OCI-LY7 (cell line): Measurements from ENCODE around the gene TMEM214. TPM values are rescaled to one million over a fixed set of nuclear protein-coding genes. Genes with fewer than 3 reads are reported as not detected.

Source experiments
- BruUV-seq: library from RNA; stranded (reverse); fragments of 400-500 nt; replicated peaks from 2 replicates; lab custom pipeline; 2021; lab: Mats Ljungman, UMichigan
- CTCF ChIA-PET: fragments of 300-600 bp; sonication (Branson Sonifier 250); formaldehyde crosslinking; loops from one replicate; lab custom pipeline; 2022; ENCODE audit warnings: antibody characterized with exemption; ENCODE audit not compliant: unreplicated experiment; lab: Charles Lee
- POLR2A ChIA-PET: fragments of 300-600 bp; sonication (Branson Sonifier 250); formaldehyde crosslinking; loops from one replicate; lab custom pipeline; 2022; ENCODE audit warnings: antibody characterized with exemption; lab: Charles Lee
- DNase-seq: peaks from one replicate; pipeline ENCODE4 v3.0.0-alpha.2; 2015; ENCODE audit warnings: low spot score
- H2AFZ ChIP-seq: fragments of 200-600 bp; sonication (generic), shearing (Covaris generic); 2 replicates; pipeline ENCODE4 v1.6.1; 2014; ENCODE audit warnings: mild to moderate bottlenecking, antibody characterized with exemption, low read length, moderate library complexity
- H3K27ac ChIP-seq: fragments of 200-600 bp; sonication (generic); 2 replicates; pipeline ENCODE4 v1.5.1; 2014; ENCODE audit warnings: mixed run types, low read depth, mild to moderate bottlenecking, moderate library complexity, low read length, inconsistent platforms; ENCODE audit not compliant: poor library complexity, severe bottlenecking
- H3K36me3 ChIP-seq: fragments of 200-600 bp; sonication (generic); 2 replicates; pipeline ENCODE4 v1.6.1; 2014; ENCODE audit warnings: mild to moderate bottlenecking, antibody characterized with exemption, low read length, moderate library complexity, mixed read lengths; ENCODE audit not compliant: insufficient read depth
- H3K4me1 ChIP-seq: fragments of 200-600 bp; sonication (generic); 2 replicates; pipeline ENCODE4 v1.5.1; 2014; ENCODE audit warnings: mild to moderate bottlenecking, low read length; ENCODE audit not compliant: insufficient read depth, poor library complexity, severe bottlenecking
- H3K4me2 ChIP-seq: fragments of 200-600 bp; sonication (generic); 2 replicates; pipeline ENCODE4 v1.6.1; 2014; ENCODE audit warnings: mild to moderate bottlenecking, low read length
- H3K4me3 ChIP-seq: fragments of 200-600 bp; sonication (generic); 2 replicates; pipeline ENCODE4 v1.5.1; 2014; ENCODE audit warnings: mild to moderate bottlenecking, low read depth, low read length; ENCODE audit not compliant: poor library complexity, severe bottlenecking
- H3K79me2 ChIP-seq: fragments of 200-600 bp; sonication (generic); 2 replicates; pipeline ENCODE4 v1.6.1; 2016; ENCODE audit warnings: low read depth, mild to moderate bottlenecking, low read length, moderate library complexity, mixed read lengths; ENCODE audit not compliant: insufficient read depth
- H3K9me2 ChIP-seq: fragments of 200-600 bp; sonication (generic); 2 replicates; pipeline ENCODE4 v1.6.1; 2016; ENCODE audit warnings: mild to moderate bottlenecking, low read length, mixed read lengths; ENCODE audit not compliant: insufficient read depth
- H3K9me3 ChIP-seq: fragments of 200-600 bp; sonication (generic); 2 replicates; pipeline ENCODE4 v1.6.1; 2014; ENCODE audit warnings: mild to moderate bottlenecking, mixed run types, low read length, mixed read lengths
- H4K20me1 ChIP-seq: fragments of 200-600 bp; sonication (generic); 2 replicates; pipeline ENCODE4 v1.6.1; 2014; ENCODE audit warnings: mild to moderate bottlenecking, antibody characterized with exemption, low read length, moderate library complexity, mixed read lengths; ENCODE audit not compliant: insufficient read depth
- EZH2phosphoT487 ChIP-seq: fragments of 200-600 bp; sonication (generic); IDR thresholded peaks from 2 replicates; pipeline ENCODE4 v1.6.1; 2018; ENCODE audit warnings: low read depth, borderline replicate concordance, mild to moderate bottlenecking, mixed run types, antibody characterized with exemption, low read length, moderate library complexity, mixed read lengths
- intact Hi-C: fragments of 100-400 bp; cut with micrococcal nuclease; formaldehyde crosslinking; loops from one replicate; pipeline ENCODE4 v1.10.0; 2022; ENCODE audit not compliant: unreplicated experiment
- total RNA-seq, 2 experiments: library from RNA; depleted of rRNA in 1 of 2; stranded (reverse); fragments of >200 nt in 1 of 2; shearing (Covaris generic) in 1 of 2; gene quantifications; 2 replicates each; pipeline ENCODE4 v1.2.3, GENCODE V29; 2014 to 2022
- TF ChIP-seq, protein P1 (sequence below): fragments of 200-600 bp; sonication (generic); conservative IDR thresholded peaks from 2 replicates; pipeline ENCODE4 v1.5.1; 2014; ENCODE audit warnings: mild to moderate bottlenecking, antibody characterized with exemption, low read length, moderate library complexity, mixed read lengths

Gene TMEM214
- total RNA-seq, 2 experiments from 2014 or later: 32.0 to 78.6 TPM

GRCh38 chr2:27000228-27000627, 32.5 kb upstream of the TMEM214 start:
- H3K4me3 ChIP-seq: no peak overlapping the region
- TF ChIP-seq EZH2phosphoT487: no peak
- TF ChIP-seq, protein P1, sequence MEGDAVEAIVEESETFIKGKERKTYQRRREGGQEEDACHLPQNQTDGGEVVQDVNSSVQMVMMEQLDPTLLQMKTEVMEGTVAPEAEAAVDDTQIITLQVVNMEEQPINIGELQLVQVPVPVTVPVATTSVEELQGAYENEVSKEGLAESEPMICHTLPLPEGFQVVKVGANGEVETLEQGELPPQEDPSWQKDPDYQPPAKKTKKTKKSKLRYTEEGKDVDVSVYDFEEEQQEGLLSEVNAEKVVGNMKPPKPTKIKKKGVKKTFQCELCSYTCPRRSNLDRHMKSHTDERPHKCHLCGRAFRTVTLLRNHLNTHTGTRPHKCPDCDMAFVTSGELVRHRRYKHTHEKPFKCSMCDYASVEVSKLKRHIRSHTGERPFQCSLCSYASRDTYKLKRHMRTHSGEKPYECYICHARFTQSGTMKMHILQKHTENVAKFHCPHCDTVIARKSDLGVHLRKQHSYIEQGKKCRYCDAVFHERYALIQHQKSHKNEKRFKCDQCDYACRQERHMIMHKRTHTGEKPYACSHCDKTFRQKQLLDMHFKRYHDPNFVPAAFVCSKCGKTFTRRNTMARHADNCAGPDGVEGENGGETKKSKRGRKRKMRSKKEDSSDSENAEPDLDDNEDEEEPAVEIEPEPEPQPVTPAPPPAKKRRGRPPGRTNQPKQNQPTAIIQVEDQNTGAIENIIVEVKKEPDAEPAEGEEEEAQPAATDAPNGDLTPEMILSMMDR: no peak
- H4K20me1 ChIP-seq: no peaks in the 10 kb centered on the region
- H3K36me3 ChIP-seq: no peaks in the 10 kb centered on the region
- ChIA-PET POLR2A (interaction anchor here (0.9 kb wide), 1 partner anchor 16 kb away, joined by 3 read pairs; no protein-coding TSS in a partner anchor), CTCF (no interaction called here)
- H3K9me3 ChIP-seq: no peaks in the 10 kb centered on the region
- no peak overlapping the region for H3K27ac ChIP-seq
- H3K79me2 ChIP-seq: no peaks in the 10 kb centered on the region
- DNase-seq: no peak
- BruUV-seq: no TSS peak
- H3K4me2 ChIP-seq: no peak overlapping the region
- no peak overlapping the region for H2AFZ ChIP-seq
- H3K9me2 ChIP-seq: no peaks in the 10 kb centered on the region
- no peaks in the 10 kb centered on the region for H3K4me1 ChIP-seq
- intact Hi-C loops: no loop called here

DNA sequence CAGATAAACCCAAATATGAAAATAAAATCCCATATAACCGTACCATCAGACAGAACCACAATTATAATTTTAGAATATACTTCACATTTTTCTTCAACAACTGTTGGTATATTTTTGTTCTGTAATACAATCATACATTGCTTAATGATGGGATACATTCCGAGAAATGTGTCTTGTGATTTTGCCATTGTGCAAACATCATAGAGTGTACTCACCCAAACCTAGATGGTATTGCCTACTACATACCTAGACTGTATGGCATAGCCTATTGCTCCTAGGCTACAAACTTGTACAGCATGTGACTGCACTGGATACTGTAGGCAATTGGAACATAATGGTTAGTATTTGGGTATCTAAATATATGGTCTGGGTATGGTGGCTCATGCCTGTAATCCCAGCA, 31.8 kb upstream of the TMEM214 start:
- no peaks in the 10 kb centered on the region for H3K4me1 ChIP-seq
- H3K4me3 ChIP-seq: no peak overlapping the region
- no peak for TF ChIP-seq EZH2phosphoT487
- TF ChIP-seq, protein P1: no peak
- H2AFZ ChIP-seq: no peak overlapping the region
- intact Hi-C loops: no loop called here
- H3K79me2 ChIP-seq: no peaks in the 10 kb centered on the region
- no peaks in the 10 kb centered on the region for H3K9me2 ChIP-seq
- H4K20me1 ChIP-seq: no peaks in the 10 kb centered on the region
- no TSS peak for BruUV-seq
- no peak overlapping the region for H3K27ac ChIP-seq
- no peaks in the 10 kb centered on the region for H3K36me3 ChIP-seq
- no peak for DNase-seq
- H3K4me2 ChIP-seq: no peak overlapping the region
- no peaks in the 10 kb centered on the region for H3K9me3 ChIP-seq
- POLR2A ChIA-PET: interaction anchor here (0.9 kb wide), 1 partner anchor 17 kb away, joined by 3 read pairs; no protein-coding TSS in a partner anchor
- CTCF ChIA-PET: no interaction called here

GRCh38 chr2:27001950-27002349, 30.8 kb upstream of the TMEM214 start:
- no peaks in the 10 kb centered on the region for H3K79me2 ChIP-seq
- DNase-seq: no peak
- H2AFZ ChIP-seq: no peak overlapping the region
- ChIA-PET CTCF (interaction anchor here (0.5 kb wide), 1 partner anchor 1854 kb away, joined by 3 read pairs; no protein-coding TSS in a partner anchor), POLR2A (no interaction called here)
- no peaks in the 10 kb centered on the region for H3K9me2 ChIP-seq
- H3K9me3 ChIP-seq: no peaks in the 10 kb centered on the region
- no peaks in the 10 kb centered on the region for H3K4me1 ChIP-seq
- no TSS peak for BruUV-seq
- no peaks in the 10 kb centered on the region for H3K36me3 ChIP-seq
- no peaks in the 10 kb centered on the region for H4K20me1 ChIP-seq
- H3K27ac ChIP-seq: no peak overlapping the region
- no peak overlapping the region for H3K4me3 ChIP-seq
- intact Hi-C loops: no loop called here
- TF ChIP-seq EZH2phosphoT487: no peak
- TF ChIP-seq, protein P1: no peak
- no peak overlapping the region for H3K4me2 ChIP-seq
